ENCODE data around the gene ASS1. TPM values are rescaled to one million over a fixed set of nuclear protein-coding genes. Genes with fewer than 3 reads are reported as not detected.

Gene ASS1
- total RNA-seq, 2 donors from 2014 or later, result 380 to 511 TPM

DNA sequence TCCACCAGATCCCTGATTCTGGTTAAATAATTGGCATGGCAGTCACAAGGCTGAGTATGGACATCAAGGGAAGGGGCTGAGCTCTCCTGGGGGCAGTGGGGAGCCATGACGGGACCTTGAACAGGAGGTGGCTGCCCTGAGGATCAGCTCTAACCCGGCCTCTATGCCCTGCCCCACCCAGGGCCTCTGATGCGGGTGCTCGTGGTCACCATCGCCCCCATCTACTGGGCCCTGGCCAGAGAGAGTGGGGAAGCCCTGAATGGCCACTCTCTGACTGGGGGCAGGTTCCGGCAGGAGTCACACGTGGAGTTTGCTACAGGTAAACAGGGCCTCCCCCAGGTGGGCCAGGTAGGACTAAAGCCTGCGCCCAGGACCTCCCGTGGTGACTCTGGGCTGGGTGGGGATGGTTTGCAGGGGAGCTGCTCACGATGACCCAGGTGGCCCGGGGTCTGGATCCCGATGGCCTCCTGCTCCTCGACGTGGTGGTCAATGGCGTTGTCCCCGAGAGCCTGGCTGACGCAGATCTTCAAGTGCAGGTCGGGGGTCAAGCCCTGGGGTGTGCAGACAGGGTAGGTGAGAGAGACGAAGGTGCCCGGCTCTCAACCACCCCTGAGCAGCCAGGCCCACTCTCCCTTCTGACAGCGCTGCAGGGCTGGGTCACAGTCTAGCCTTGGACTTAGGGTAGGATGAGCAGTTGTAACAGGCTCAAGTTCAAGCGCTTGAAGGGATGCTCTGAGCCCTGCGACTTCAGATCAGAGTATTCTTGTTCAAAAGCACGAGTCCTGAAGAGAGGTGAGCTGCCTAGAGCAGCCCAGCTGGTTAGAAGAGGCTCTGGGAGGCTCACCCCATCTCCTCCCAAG is 19.9 kb upstream of the ASS1 start:
- no peaks in the 10 kb centered on the region for H3K36me3 ChIP-seq
- no peaks in the 10 kb centered on the region for H3K9me3 ChIP-seq
- intact Hi-C loops (cut with DNase I), result no loop called here
- no peaks in the 10 kb centered on the region for H3K27me3 ChIP-seq
- no peak overlapping the region for H3K9ac ChIP-seq (ENCODE audit: low read depth in 2 of 2, low read length in 2 of 2)
- TF ChIP-seq, protein P1, sequence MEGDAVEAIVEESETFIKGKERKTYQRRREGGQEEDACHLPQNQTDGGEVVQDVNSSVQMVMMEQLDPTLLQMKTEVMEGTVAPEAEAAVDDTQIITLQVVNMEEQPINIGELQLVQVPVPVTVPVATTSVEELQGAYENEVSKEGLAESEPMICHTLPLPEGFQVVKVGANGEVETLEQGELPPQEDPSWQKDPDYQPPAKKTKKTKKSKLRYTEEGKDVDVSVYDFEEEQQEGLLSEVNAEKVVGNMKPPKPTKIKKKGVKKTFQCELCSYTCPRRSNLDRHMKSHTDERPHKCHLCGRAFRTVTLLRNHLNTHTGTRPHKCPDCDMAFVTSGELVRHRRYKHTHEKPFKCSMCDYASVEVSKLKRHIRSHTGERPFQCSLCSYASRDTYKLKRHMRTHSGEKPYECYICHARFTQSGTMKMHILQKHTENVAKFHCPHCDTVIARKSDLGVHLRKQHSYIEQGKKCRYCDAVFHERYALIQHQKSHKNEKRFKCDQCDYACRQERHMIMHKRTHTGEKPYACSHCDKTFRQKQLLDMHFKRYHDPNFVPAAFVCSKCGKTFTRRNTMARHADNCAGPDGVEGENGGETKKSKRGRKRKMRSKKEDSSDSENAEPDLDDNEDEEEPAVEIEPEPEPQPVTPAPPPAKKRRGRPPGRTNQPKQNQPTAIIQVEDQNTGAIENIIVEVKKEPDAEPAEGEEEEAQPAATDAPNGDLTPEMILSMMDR (IDR thresholded peaks at IDR 0.05), result no peak
- H3K4me3 ChIP-seq, result no peak overlapping the region
- DNase-seq, result no peak
- peaks cover 4% of the 10 kb centered on the region for H3K4me1 ChIP-seq
- no peak overlapping the region for H3K27ac ChIP-seq

DNA sequence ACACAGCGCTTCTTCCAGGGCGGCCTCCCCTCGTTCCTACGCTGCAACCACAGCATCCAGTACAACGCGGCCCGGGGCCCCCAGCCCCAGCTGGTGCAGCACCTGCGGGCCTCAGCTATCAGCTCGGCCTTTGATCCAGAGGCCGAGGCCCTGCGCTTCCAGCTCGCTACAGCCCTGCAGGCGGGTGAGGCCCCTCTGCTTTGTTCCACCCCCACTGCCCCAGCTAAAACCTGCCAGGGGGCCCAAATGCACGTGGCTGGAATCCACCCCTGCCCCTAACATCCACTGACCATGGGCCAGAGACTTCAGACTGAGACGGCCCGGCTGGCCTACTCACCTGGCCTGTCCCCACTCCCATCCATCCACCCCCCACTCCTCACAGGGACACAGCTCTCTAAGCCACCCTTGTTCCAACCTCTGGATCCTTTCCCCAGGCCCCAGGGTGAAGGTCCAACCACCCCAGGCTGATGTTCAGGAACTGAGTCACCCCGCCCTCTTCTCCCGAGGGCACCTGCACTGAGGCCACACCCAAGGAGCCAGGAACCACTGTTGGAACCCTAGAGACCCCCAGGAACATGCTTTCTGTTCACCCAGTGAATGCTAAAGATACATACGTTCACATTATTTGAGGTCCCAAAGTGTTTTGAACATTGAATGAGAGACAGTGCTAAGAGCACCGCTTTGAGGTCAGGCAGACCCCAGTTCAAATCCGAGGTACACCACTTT is 18.9 kb upstream of the ASS1 start:
- TF ChIP-seq, protein P1 (IDR thresholded peaks at IDR 0.05), result no peak
- no peak overlapping the region for H3K9ac ChIP-seq (ENCODE audit: low read depth in 2 of 2, low read length in 2 of 2)
- intact Hi-C loops (cut with DNase I), result no loop called here

DNA sequence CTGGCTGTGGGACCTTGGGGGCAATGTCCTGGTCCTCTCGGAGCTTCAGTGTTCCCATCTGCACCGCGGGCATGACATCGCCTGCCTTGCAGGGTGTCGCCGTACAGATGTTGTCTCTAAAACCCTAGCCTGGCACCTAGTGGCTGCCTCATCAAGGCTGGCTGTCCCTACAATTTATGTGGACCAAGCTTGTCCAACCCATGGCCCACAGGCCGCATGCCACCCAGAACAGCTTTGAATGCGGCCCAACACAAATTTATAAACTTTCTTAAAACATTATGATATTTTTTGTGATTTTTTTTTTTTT is 18.3 kb upstream of the ASS1 start:
- intact Hi-C loops (cut with DNase I), result no loop called here
- H3K9me3 ChIP-seq, result no peaks in the 10 kb centered on the region
- H3K4me3 ChIP-seq, result no peak overlapping the region
- H3K4me1 ChIP-seq, result peaks cover 4% of the 10 kb centered on the region
- H3K27ac ChIP-seq, result peak overlapping the region; percentile 30
- DNase-seq, result no peak
- TF ChIP-seq, protein P1 (IDR thresholded peaks at IDR 0.05), result no peak
- H3K27me3 ChIP-seq, result no peaks in the 10 kb centered on the region
- H3K36me3 ChIP-seq, result no peaks in the 10 kb centered on the region
- no peak overlapping the region for H3K9ac ChIP-seq (ENCODE audit: low read depth in 2 of 2, low read length in 2 of 2)

More for the DNA sequence above, 18.9 kb upstream of the ASS1 start:
- Histone ChIP-seq H3K27me3 (no peaks in the 10 kb centered on the region), H3K36me3 (no peaks in the 10 kb centered on the region), H3K9me3 (no peaks in the 10 kb centered on the region), H3K4me3 (no peak overlapping the region), H3K27ac (peak overlapping the region; percentile 30), H3K4me1 (peaks cover 4% of the 10 kb centered on the region)
- peak; percentile 76 for DNase-seq

DNA sequence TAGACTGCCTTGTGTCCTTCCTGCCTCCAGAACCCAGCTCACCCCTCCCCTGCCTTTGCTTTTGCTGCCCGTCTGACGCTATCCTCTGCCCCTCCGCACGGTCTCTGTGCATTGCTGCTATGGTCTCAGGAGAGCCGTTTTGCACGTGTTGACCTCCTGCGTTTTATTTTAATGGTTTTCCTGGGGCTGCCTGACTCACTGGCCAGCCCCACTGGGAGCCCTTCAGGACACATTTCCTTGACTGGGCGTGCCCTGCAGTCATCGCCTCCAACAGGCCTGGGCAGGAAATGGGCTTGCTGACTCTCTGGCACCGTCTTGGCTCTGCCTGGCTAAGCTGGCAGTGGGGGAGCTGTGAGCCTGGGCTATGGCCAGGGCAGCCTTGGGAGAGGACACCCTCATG is 17.9 kb upstream of the ASS1 start:
- Histone ChIP-seq H3K9ac (ENCODE audit: low read depth in 2 of 2, low read length in 2 of 2) (no peak overlapping the region), H3K4me3 (no peak overlapping the region), H3K4me1 (peaks cover 4% of the 10 kb centered on the region), H3K27ac (peak overlapping the region; percentile 30), H3K27me3 (no peaks in the 10 kb centered on the region), H3K36me3 (no peaks in the 10 kb centered on the region), H3K9me3 (no peaks in the 10 kb centered on the region)
- TF ChIP-seq, protein P1 (IDR thresholded peaks at IDR 0.05), result no peak
- intact Hi-C loops (cut with DNase I), result no loop called here
- peak; percentile 81 for DNase-seq

DNA sequence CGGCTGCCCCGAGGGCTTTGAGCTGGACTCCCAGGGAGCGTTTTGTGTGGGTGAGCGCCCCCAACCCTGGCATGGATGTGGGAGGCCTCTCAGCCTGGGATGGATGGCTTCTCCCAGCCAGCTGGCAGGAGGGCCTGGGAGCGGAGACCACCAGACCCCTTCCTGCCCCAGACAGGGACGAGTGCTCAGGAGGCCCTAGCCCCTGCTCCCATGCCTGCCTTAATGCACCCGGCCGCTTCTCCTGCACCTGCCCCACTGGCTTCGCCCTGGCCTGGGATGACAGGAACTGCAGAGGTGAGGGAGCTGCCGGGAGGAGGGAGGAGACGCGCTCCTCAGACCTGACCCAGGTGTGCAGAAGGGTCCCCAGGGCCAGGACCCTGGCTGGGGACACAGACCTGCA is 17.4 kb upstream of the ASS1 start:
- Histone ChIP-seq H3K4me1 (peaks cover 4% of the 10 kb centered on the region), H3K4me3 (no peak overlapping the region), H3K27me3 (no peaks in the 10 kb centered on the region), H3K9me3 (no peaks in the 10 kb centered on the region), H3K27ac (peak overlapping the region; percentile 30), H3K36me3 (no peaks in the 10 kb centered on the region), H3K9ac (ENCODE audit: low read depth in 2 of 2, low read length in 2 of 2) (no peak overlapping the region)
- intact Hi-C loops (cut with DNase I), result no loop called here
- TF ChIP-seq, protein P1 (IDR thresholded peaks at IDR 0.05), result no peak
- DNase-seq, result no peak

Data from colonic mucosa (tissue), 4 donors.